IMR-90 (cell line): ENCODE measurements around the gene ZNF625. TPM values are rescaled to one million over a fixed set of nuclear protein-coding genes. Genes with fewer than 3 reads are reported as not detected.

Experiments
- ATAC-seq: fragments of 200-7000 bp; cut with Tn5 transposase; 2 replicates; pipeline ENCODE4 v1.9.1; 2020; ENCODE audit warnings: low read depth, mild to moderate bottlenecking, moderate library complexity
- BruUV-seq: library from RNA; stranded (reverse); fragments of 400-500 nt; replicated peaks from 2 replicates; lab custom pipeline; 2021; lab: Mats Ljungman, UMichigan
- CTCF ChIA-PET: fragments of 300-600 bp; formaldehyde crosslinking; extraction: SDS; loops from one replicate; lab custom pipeline; 2021; ENCODE audit warnings: antibody characterized with exemption; lab: Yijun Ruan, JAX
- POLR2A ChIA-PET: fragments of 300-600 bp; sonication (Branson Sonifier 250); formaldehyde crosslinking; loops from one replicate; lab custom pipeline; 2022; ENCODE audit warnings: antibody characterized with exemption; ENCODE audit not compliant: unreplicated experiment; lab: Charles Lee
- DNase-seq: peaks from one replicate; pipeline ENCODE4 v3.0.0; 2013
- H2AFZ ChIP-seq: replicated peaks from 2 replicates; pipeline ENCODE3; 2013; ENCODE audit warnings: low read length, mild to moderate bottlenecking; ENCODE audit not compliant: poor library complexity
- H2AK5ac ChIP-seq: 2 replicates; pipeline ENCODE4 v1.6.1; 2013; ENCODE audit warnings: low read depth, low read length, inconsistent platforms
- H2AK9ac ChIP-seq: replicated peaks from 2 replicates; pipeline ENCODE3; 2013; ENCODE audit warnings: mild to moderate bottlenecking, low read depth, low read length, moderate library complexity; ENCODE audit not compliant: poor library complexity
- H2BK120ac ChIP-seq: 2 replicates; pipeline ENCODE4 v1.6.1; 2013; ENCODE audit warnings: low read depth, low read length, inconsistent platforms
- H2BK15ac ChIP-seq: 3 replicates; pipeline ENCODE4 v1.6.1; 2013; ENCODE audit warnings: low read depth, low read length, inconsistent platforms
- H2BK20ac ChIP-seq: 2 replicates; pipeline ENCODE4 v1.6.1; 2013; ENCODE audit warnings: low read depth, mild to moderate bottlenecking, inconsistent platforms, low read length, moderate library complexity
- H2BK5ac ChIP-seq: 2 replicates; pipeline ENCODE4 v1.6.1; 2013; ENCODE audit warnings: mild to moderate bottlenecking, low read depth, low read length, inconsistent platforms; ENCODE audit not compliant: poor library complexity, severe bottlenecking
- H3K14ac ChIP-seq: replicated peaks from 2 replicates; pipeline ENCODE4 v1.6.1; 2013; ENCODE audit warnings: low read depth, low read length, inconsistent platforms
- H3K18ac ChIP-seq: 2 replicates; pipeline ENCODE4 v1.6.1; 2013; ENCODE audit warnings: low read depth, low read length, control low read depth
- H3K23ac ChIP-seq: 2 replicates; pipeline ENCODE4 v1.6.1; 2013; ENCODE audit warnings: low read depth, low read length, inconsistent platforms
- H3K27ac ChIP-seq: 2 replicates; pipeline ENCODE4 v1.5.1; 2013; ENCODE audit warnings: mild to moderate bottlenecking, control low read depth, low read length; ENCODE audit not compliant: insufficient read depth
- H3K27me3 ChIP-seq: 2 replicates; pipeline ENCODE4 v1.6.1; 2013; ENCODE audit warnings: low read length; ENCODE audit not compliant: control insufficient read depth, insufficient read depth
- H3K36me3 ChIP-seq: 2 replicates; pipeline ENCODE4 v1.6.1; 2013; ENCODE audit warnings: low read length, mixed read lengths; ENCODE audit not compliant: control insufficient read depth, insufficient read depth
- H3K4ac ChIP-seq: 2 replicates; pipeline ENCODE4 v1.6.1; 2013; ENCODE audit warnings: low read depth, low read length, inconsistent platforms
- H3K4me1 ChIP-seq: 2 replicates; pipeline ENCODE4 v1.6.1; 2013; ENCODE audit warnings: low read length, mixed read lengths; ENCODE audit not compliant: control insufficient read depth, insufficient read depth
- H3K4me2 ChIP-seq: 2 replicates; pipeline ENCODE4 v1.6.1; 2013; ENCODE audit warnings: low read depth, mild to moderate bottlenecking, control low read depth, low read length, moderate library complexity
- H3K4me3 ChIP-seq: 2 replicates; pipeline ENCODE4 v1.5.1; 2013; ENCODE audit warnings: low read depth, mild to moderate bottlenecking, control low read depth, low read length, moderate library complexity; ENCODE audit not compliant: insufficient read depth
- H3K56ac ChIP-seq: 2 replicates; pipeline ENCODE4 v1.6.1; 2013; ENCODE audit warnings: low read length, inconsistent platforms; ENCODE audit not compliant: insufficient read depth; ENCODE audit errors: extremely low read depth
- H3K79me1 ChIP-seq, 2 experiments: 2 replicates each; pipeline ENCODE4 v1.6.1; 2013; ENCODE audit warnings: low read length in 2 of 2, inconsistent platforms in 1 of 2, low read depth in 1 of 2
- H3K9ac ChIP-seq: 2 replicates; pipeline ENCODE4 v1.6.1; 2013; ENCODE audit warnings: low read depth, low read length, control low read depth
- H3K9me1 ChIP-seq: 2 replicates; pipeline ENCODE4 v1.6.1; 2013; ENCODE audit warnings: low read length, inconsistent platforms; ENCODE audit not compliant: insufficient read depth
- H3K9me3 ChIP-seq: 2 replicates; pipeline ENCODE4 v1.6.1; 2013; ENCODE audit warnings: low read length; ENCODE audit not compliant: control insufficient read depth, insufficient read depth
- H4K20me1 ChIP-seq: 2 replicates; pipeline ENCODE4 v1.6.1; 2013; ENCODE audit warnings: low read length, inconsistent platforms; ENCODE audit not compliant: insufficient read depth
- H4K5ac ChIP-seq: 2 replicates; pipeline ENCODE4 v1.6.1; 2013; ENCODE audit warnings: mild to moderate bottlenecking, low read depth, low read length, control low read depth
- H4K8ac ChIP-seq, 2 experiments: 2 replicates each; pipeline ENCODE4 v1.6.1; 2013; ENCODE audit warnings: low read depth in 2 of 2, low read length in 2 of 2, control low read depth in 1 of 2, inconsistent platforms in 1 of 2
- H4K91ac ChIP-seq: 2 replicates; pipeline ENCODE4 v1.6.1; 2013; ENCODE audit warnings: low read depth, low read length, inconsistent platforms; ENCODE audit not compliant: insufficient read depth
- BHLHE40 ChIP-seq: fragments of 150-350 bp; IDR thresholded peaks from 2 replicates; pipeline ENCODE4 v1.6.1; 2016; ENCODE audit warnings: mild to moderate bottlenecking, low read depth, low read length
- CHD1 ChIP-seq: IDR thresholded peaks from 2 replicates; pipeline ENCODE4 v1.6.1; 2012; ENCODE audit warnings: low read depth, low read length, improper control_type of control experiment
- MXI1 ChIP-seq: IDR thresholded peaks from 2 replicates; pipeline ENCODE4 v1.6.1; 2012; ENCODE audit warnings: low read depth, mild to moderate bottlenecking, low read length, moderate library complexity, borderline replicate concordance
- WGBS, 2 experiments: methylation state at CpG; one replicate each; pipeline versions ENCODE4 v1.1.5 to v1.1.7; 2013; ENCODE audit warnings: missing lambda C conversion rate in 2 of 2; ENCODE audit not compliant: insufficient read length in 1 of 2; ENCODE audit errors: extremely low coverage in 2 of 2; 5-methylcytosine and 5-hydroxymethylcytosine counted together
- dilution Hi-C: fragments of 300-500 bp; cut with HindIII; formaldehyde crosslinking; loops from one replicate; pipeline ENCODE4 v1.14.3; 2018; ENCODE audit warnings: low sequenced_read_pairs; ENCODE audit not compliant: unreplicated experiment
- in situ Hi-C: fragments of 300-500 bp; cut with MboI; formaldehyde crosslinking; loops from 3 replicates; pipeline ENCODE4 v1.14.3; 2019; ENCODE audit warnings: low sequenced_read_pairs, inconsistent platforms, mixed read lengths
- intact Hi-C: fragments of 100-400 bp; cut with micrococcal nuclease; formaldehyde crosslinking; loops from 2 replicates; pipeline ENCODE4 v1.10.0; 2022
- polyA plus RNA-seq, 3 experiments: library from polyadenylated mRNA; depleted of rRNA; stranded (reverse); fragments of >200 nt; gene quantifications; 2 replicates each; pipeline ENCODE4 v1.2.3, GENCODE V29; 2012; ENCODE audit warnings: low replicate concordance in 1 of 3
- total RNA-seq: library from RNA; depleted of rRNA; stranded (reverse); fragments of >200 nt; gene quantifications from 2 replicates; pipeline ENCODE4 v1.2.3, GENCODE V29; 2012

ZNF625 gene
- total and polyA plus RNA-seq, 2 of the 4 experiments (the other 2 are of a cell fraction): 2.5 to 16.7 TPM

DNA sequence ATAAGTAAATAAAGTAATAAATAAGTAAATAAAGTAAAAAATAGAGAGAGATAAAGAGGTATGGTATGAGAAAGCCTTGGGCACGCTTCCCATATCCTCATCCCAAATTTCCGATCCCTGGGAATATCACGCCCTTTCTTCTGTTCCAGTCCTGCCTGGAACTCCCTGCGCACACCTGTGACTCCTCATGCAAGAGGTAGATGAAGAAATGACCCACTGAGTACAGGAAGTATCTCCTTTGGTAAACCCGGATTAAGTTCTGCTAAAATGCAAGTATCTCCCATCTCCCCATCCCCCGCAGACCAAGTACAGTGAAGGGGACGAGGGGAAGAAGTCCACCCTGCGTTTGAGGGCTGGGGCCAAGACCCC is 6.0 kb upstream of the ZNF625 start:
- H3K27me3 ChIP-seq: no peaks in the 10 kb centered on the region
- peaks cover 3% of the 10 kb centered on the region for H3K4me1 ChIP-seq
- no CpG with 5 or more reads among the region's 8 CpGs for WGBS, 2 experiments
- peak overlapping the region; percentile 65; the same call in 1 of the 2 replicates for H4K5ac ChIP-seq
- H3K4me3 ChIP-seq: peak overlapping the region; percentile 83
- H3K18ac ChIP-seq: no peak overlapping the region
- no peak overlapping the region for H2BK5ac ChIP-seq
- no peak overlapping the region for H3K56ac ChIP-seq
- peak overlapping the region; percentile 56 to 93 for H4K8ac ChIP-seq
- H2AFZ ChIP-seq: peak overlapping the region; percentile 98
- H3K9me1 ChIP-seq: 0 out of 2 replicates have a peak, but pooled peaks cover 2% of the 10 kb centered on the region
- no TSS peak for BruUV-seq
- peak overlapping the region; percentile 41; the same call in 1 of the 2 replicates for H3K4ac ChIP-seq
- H3K23ac ChIP-seq: no peak overlapping the region
- no peak for ATAC-seq
- in situ Hi-C loops (no loop called here), dilution Hi-C loops (no loop called here), intact Hi-C loops (loop anchor here (10.0 kb wide), 1 partner anchor 132 kb away; the partner anchor contains the start of gene ZNF44)
- ChIA-PET POLR2A (no interaction called here), CTCF (no interaction called here)
- H3K9ac ChIP-seq: peak overlapping the region; percentile 52; the same call in 1 of the 2 replicates
- H2AK5ac ChIP-seq: no peak overlapping the region
- H2BK120ac ChIP-seq: no peak overlapping the region
- H4K20me1 ChIP-seq: no peaks in the 10 kb centered on the region
- no peak overlapping the region for H2BK20ac ChIP-seq
- no peak for DNase-seq
- no peak overlapping the region for H3K27ac ChIP-seq
- H3K79me1 ChIP-seq: peaks cover 17 to 35% of the 10 kb centered on the region in 2 experiments; a peak in 2 of 4 replicates
- peak overlapping the region; percentile 98 for H3K4me2 ChIP-seq
- H2BK15ac ChIP-seq: no peak overlapping the region
- no peaks in the 10 kb centered on the region for H3K9me3 ChIP-seq
- H2AK9ac ChIP-seq: peak overlapping the region; percentile 60
- TF ChIP-seq MXI1 (no peak), CHD1 (no peak), BHLHE40 (no peak)
- H3K36me3 ChIP-seq: 0 out of 2 replicates have a peak, but pooled peaks cover 2% of the 10 kb centered on the region
- 0 out of 2 replicates have a peak overlapping the region, but pooled peaks have one; percentile 57 for H3K14ac ChIP-seq
- H4K91ac ChIP-seq: no peak overlapping the region
